ENCODE data around the gene MRAP.
"Not testable (repeated sequence)": the region's sequence is repeated elsewhere in the genome, so short reads cannot be mapped to it uniquely, and the experiment has no call there.

Gene MRAP

GRCh38 chr21:32301596-32301995 lies 2.9 kb downstream of the MRAP start:
- no peak for DNase-seq

GRCh38 chr21:32302560-32302959 lies 3.9 kb downstream of the MRAP start:
- DNase-seq = no peak

GRCh38 chr21:32303385-32303784 lies 4.7 kb downstream of the MRAP start:
- no peak for DNase-seq

- DNase-seq = no peak
These were observed 6.3 kb downstream of the MRAP start for GRCh38 chr21:32304998-32305397.

- DNase-seq = no peak
These were observed 7.5 kb downstream of the MRAP start for GRCh38 chr21:32306021-32306780.

GRCh38 chr21:32307706-32308105 lies 9.1 kb downstream of the MRAP start:
- no peak for DNase-seq

- DNase-seq = no peak
These were observed 10.0 kb downstream of the MRAP start for GRCh38 chr21:32308696-32309095.

- DNase-seq = no peak
These were observed 11.3 kb downstream of the MRAP start for GRCh38 chr21:32309906-32310460.

GRCh38 chr21:32310976-32311375 lies 12.3 kb downstream of the MRAP start:
- DNase-seq = not testable (repeated sequence)

- DNase-seq = no peak
These were observed 13.0 kb downstream of the MRAP start for GRCh38 chr21:32311621-32312020.

- no peak for DNase-seq
These were observed 13.7 kb downstream of the MRAP start for GRCh38 chr21:32312326-32312725.

- DNase-seq = no peak
These were observed 14.3 kb downstream of the MRAP start for GRCh38 chr21:32312976-32313375.

GRCh38 chr21:32314806-32315205 lies 16.2 kb downstream of the MRAP start:
- DNase-seq = no peak

GRCh38 chr21:32315511-32316281 lies 17.0 kb downstream of the MRAP start:
- no peak for DNase-seq

- no peak for DNase-seq
These were observed 17.9 kb downstream of the MRAP start for GRCh38 chr21:32316361-32317215.

GRCh38 chr21:32317726-32318125 lies 19.1 kb downstream of the MRAP start:
- DNase-seq = no peak

GRCh38 chr21:32319012-32319411 lies 20.4 kb downstream of the MRAP start:
- no peak for DNase-seq

- no peak for DNase-seq
These were observed 21.4 kb downstream of the MRAP start for GRCh38 chr21:32320059-32320458.

GRCh38 chr21:32320726-32321125 lies 22.1 kb downstream of the MRAP start:
- DNase-seq = no peak

- no peak for DNase-seq
These were observed 22.8 kb downstream of the MRAP start for GRCh38 chr21:32321480-32321879.

- DNase-seq = no peak
These were observed 23.4 kb downstream of the MRAP start for GRCh38 chr21:32322103-32322502.

- DNase-seq = no peak
These were observed 24.0 kb downstream of the MRAP start for GRCh38 chr21:32322676-32323075.

- DNase-seq = no peak
These were observed 27.1 kb downstream of the MRAP start for GRCh38 chr21:32325706-32326105.

Measured in DMS 273 treated with DMSO at 0.1 percent for 48 hours (cell line).